Activated CD8-positive, alpha-beta memory T cell treated with anti-CD3 and anti-CD28 coated beads, Interleukin-2, amount 10 ng/mL, durations not matched to agents 7 days and 5 days (primary cell): ENCODE data around the gene ZNF593OS. TPM values are rescaled to one million over a fixed set of nuclear protein-coding genes. Genes with fewer than 3 reads are reported as not detected.
A peak's percentile ranks its signal among the peaks of the same experiment; 100 is the strongest.

Experiments used
- ATAC-seq: fragments of 150-1000 bp; cut with Tn5 transposase; one replicate; pipeline ENCODE4 v1.10.0; 2021; ENCODE audit warnings: moderate library complexity
- CTCF ChIA-PET: fragments of 350-600 bp; sonication (Branson Sonifier 250); formaldehyde crosslinking; loops from one replicate; lab custom pipeline; 2021; ENCODE audit warnings: antibody characterized with exemption; lab: Charles Lee
- DNase-seq: peaks from one replicate; pipeline ENCODE4 v3.0.0-alpha.2; 2020
- H3K27ac Mint-ChIP-seq: one replicate; pipeline ENCODE4 v1.8.0; 2021; ENCODE audit warnings: mild to moderate bottlenecking, mixed read lengths
- H3K27me3 Mint-ChIP-seq: one replicate; pipeline ENCODE4 v1.8.0; 2021; ENCODE audit warnings: mixed read lengths
- H3K36me3 Mint-ChIP-seq: one replicate; pipeline ENCODE4 v1.8.0; 2021; ENCODE audit warnings: mild to moderate bottlenecking, mixed read lengths
- H3K4me1 Mint-ChIP-seq: one replicate; pipeline ENCODE4 v1.8.0; 2021; ENCODE audit warnings: mixed read lengths
- H3K4me3 Mint-ChIP-seq: one replicate; pipeline ENCODE4 v1.8.0; 2021; ENCODE audit warnings: mild to moderate bottlenecking, moderate library complexity, mixed read lengths
- H3K9me3 Mint-ChIP-seq: one replicate; pipeline ENCODE4 v1.8.0; 2022; ENCODE audit warnings: low read depth, mixed read lengths
- total RNA-seq, 2 experiments: library from RNA; stranded (reverse); gene quantifications; one replicate each; pipeline ENCODE4 v1.2.3, GENCODE V29; 2021

ZNF593OS gene
- total RNA-seq, 2 experiments from 2014 or later: not detected

- Mint-ChIP-seq H3K27ac (no peak overlapping the region), H3K9me3 (no peaks in the 10 kb centered on the region)
Observed at GRCh38 chr1:26162220-26162709, 9.4 kb downstream of the ZNF593OS start.

GRCh38 chr1:26161415-26162219 is 10.0 kb downstream of the ZNF593OS start:
- Mint-ChIP-seq H3K4me1 (peaks cover 20% of the 10 kb centered on the region), H3K4me3 (peak overlapping the region; percentile 48), H3K27ac (no peak overlapping the region), H3K36me3 (no peaks in the 10 kb centered on the region), H3K9me3 (no peaks in the 10 kb centered on the region), H3K27me3 (peaks cover 67% of the 10 kb centered on the region)
- DNase-seq (peak; percentile 52), ATAC-seq (peak; percentile 64)
- CTCF ChIA-PET: interaction anchor here (0.6 to 3.8 kb wide), 9 partner anchors 8 to 255 kb away, joined by 3 to 14 read pairs (median 4); partner anchors contain the start of genes ZNF593 and ZNF593OS

More at GRCh38 chr1:26162220-26162709, 9.4 kb downstream of the ZNF593OS start:
- ATAC-seq (no peak), DNase-seq (no peak)
- CTCF ChIA-PET: interaction anchor here (1.0 to 3.8 kb wide), 7 partner anchors 17 to 255 kb away, joined by 3 to 14 read pairs (median 4); no protein-coding TSS in a partner anchor
- Mint-ChIP-seq H3K4me3 (peak overlapping the region; percentile 48), H3K27me3 (peaks cover 63% of the 10 kb centered on the region), H3K36me3 (no peaks in the 10 kb centered on the region), H3K4me1 (peaks cover 23% of the 10 kb centered on the region)

- CTCF ChIA-PET: interaction anchor here (0.6 to 3.8 kb wide), 7 partner anchors 9 to 124 kb away, joined by 3 to 14 read pairs (median 4); partner anchors contain the start of genes ZNF593 and ZNF593OS
- H3K4me3 Mint-ChIP-seq: no peak overlapping the region
- H3K9me3 Mint-ChIP-seq: no peaks in the 10 kb centered on the region
- ATAC-seq: no peak
- peaks cover 73% of the 10 kb centered on the region for H3K27me3 Mint-ChIP-seq
- peaks cover 18% of the 10 kb centered on the region for H3K4me1 Mint-ChIP-seq
- DNase-seq: no peak
- no peaks in the 10 kb centered on the region for H3K36me3 Mint-ChIP-seq
- H3K27ac Mint-ChIP-seq: no peak overlapping the region
Observed at GRCh38 chr1:26160527-26161414, 10.9 kb downstream of the ZNF593OS start.

GRCh38 chr1:26159743-26160039 is 11.9 kb downstream of the ZNF593OS start:
- CTCF ChIA-PET: interaction anchor here (3.8 kb wide), 1 partner anchor 14 kb away, joined by 14 read pairs; no protein-coding TSS in a partner anchor
- H3K4me1 Mint-ChIP-seq: peaks cover 10% of the 10 kb centered on the region

GRCh38 chr1:26158908-26159742 is 12.5 kb downstream of the ZNF593OS start, which contains the start of gene FAM110D:
TSS of gene FAM110D (plus strand) at chr1:26159079. CDS start at chr1:26161292, 2,213 bp downstream.
- Mint-ChIP-seq H3K4me1 (peaks cover 10% of the 10 kb centered on the region), H3K27me3 (peaks cover 74% of the 10 kb centered on the region), H3K36me3 (no peaks in the 10 kb centered on the region), H3K9me3 (no peaks in the 10 kb centered on the region), H3K4me3 (no peak within 1 kb of the TSS), H3K27ac (no peak within 1 kb of the TSS)
- DNase-seq (no peak), ATAC-seq (no peak)
- CTCF ChIA-PET: interaction anchor here (3.8 kb wide), 1 partner anchor 14 kb away, joined by 14 read pairs; no protein-coding TSS in a partner anchor

More at GRCh38 chr1:26159743-26160039, 11.9 kb downstream of the ZNF593OS start:
- no peaks in the 10 kb centered on the region for H3K9me3 Mint-ChIP-seq
- H3K36me3 Mint-ChIP-seq: no peaks in the 10 kb centered on the region
- no peak overlapping the region for H3K4me3 Mint-ChIP-seq
- DNase-seq: no peak
- H3K27ac Mint-ChIP-seq: no peak overlapping the region
- no peak for ATAC-seq
- peaks cover 72% of the 10 kb centered on the region for H3K27me3 Mint-ChIP-seq

GRCh38 chr1:26158271-26158907 is 13.2 kb downstream of the ZNF593OS start:
- ATAC-seq (no peak), DNase-seq (no peak)
- Mint-ChIP-seq H3K4me1 (peaks cover 6% of the 10 kb centered on the region), H3K4me3 (no peak overlapping the region), H3K9me3 (no peaks in the 10 kb centered on the region), H3K36me3 (no peaks in the 10 kb centered on the region), H3K27ac (no peak overlapping the region), H3K27me3 (peaks cover 75% of the 10 kb centered on the region)
- CTCF ChIA-PET: interaction anchor here (0.7 to 4.6 kb wide), 7 partner anchors 11 to 257 kb away, joined by 3 to 31 read pairs (median 3); partner anchors contain the start of genes C1orf232 and ZNF593

GRCh38 chr1:26156285-26157038 is 15.2 kb downstream of the ZNF593OS start:
- H3K27me3 Mint-ChIP-seq: peaks cover 71% of the 10 kb centered on the region
- peak; percentile 9 for ATAC-seq
- H3K36me3 Mint-ChIP-seq: no peaks in the 10 kb centered on the region
- H3K4me1 Mint-ChIP-seq: peaks cover 2% of the 10 kb centered on the region
- no peak for DNase-seq
- no peaks in the 10 kb centered on the region for H3K9me3 Mint-ChIP-seq
- H3K4me3 Mint-ChIP-seq: no peak overlapping the region
- CTCF ChIA-PET: interaction anchor here (1.1 to 4.6 kb wide), 5 partner anchors 12 to 261 kb away, joined by 3 to 31 read pairs (median 4); partner anchors contain the start of genes C1orf232 and ZNF593
- no peak overlapping the region for H3K27ac Mint-ChIP-seq

GRCh38 chr1:26155370-26156284 is 16.0 kb downstream of the ZNF593OS start:
- H3K4me1 Mint-ChIP-seq: peaks cover 2% of the 10 kb centered on the region
- H3K4me3 Mint-ChIP-seq: no peak overlapping the region
- DNase-seq (no peak), ATAC-seq (no peak)
- CTCF ChIA-PET: interaction anchor here (1.1 to 4.6 kb wide), 3 partner anchors 11 to 55 kb away, joined by 3 to 31 read pairs (median 20); partner anchors contain the start of genes C1orf232 and ZNF593
- H3K9me3 Mint-ChIP-seq: no peaks in the 10 kb centered on the region
- no peak overlapping the region for H3K27ac Mint-ChIP-seq
- H3K36me3 Mint-ChIP-seq: no peaks in the 10 kb centered on the region
- peaks cover 69% of the 10 kb centered on the region for H3K27me3 Mint-ChIP-seq

- Mint-ChIP-seq H3K4me3 (no peak overlapping the region), H3K4me1 (peaks cover 2% of the 10 kb centered on the region), H3K27me3 (peaks cover 70% of the 10 kb centered on the region), H3K36me3 (no peaks in the 10 kb centered on the region), H3K9me3 (no peaks in the 10 kb centered on the region), H3K27ac (no peak overlapping the region)
- DNase-seq (no peak), ATAC-seq (no peak)
- CTCF ChIA-PET: interaction anchor here (3.9 to 4.6 kb wide), 2 partner anchors 10 to 15 kb away, joined by 20 to 31 read pairs; partner anchors contain the start of genes C1orf232 and ZNF593
Observed at GRCh38 chr1:26154750-26155149, 16.9 kb downstream of the ZNF593OS start.

GRCh38 chr1:26153966-26154532 is 17.6 kb downstream of the ZNF593OS start:
- Mint-ChIP-seq H3K36me3 (no peaks in the 10 kb centered on the region), H3K27ac (no peak overlapping the region), H3K4me1 (peaks cover 2% of the 10 kb centered on the region), H3K27me3 (peaks cover 69% of the 10 kb centered on the region), H3K9me3 (no peaks in the 10 kb centered on the region), H3K4me3 (no peak overlapping the region)
- ATAC-seq (no peak), DNase-seq (no peak)
- CTCF ChIA-PET: interaction anchor here (4.6 kb wide), 1 partner anchor 9 kb away, joined by 31 read pairs; no protein-coding TSS in a partner anchor
